GM21737 (cell line): ENCODE results near the gene FBXO5.
"Not testable (repeated sequence)": the region's sequence is repeated elsewhere in the genome, so short reads cannot be mapped to it uniquely, and the experiment has no call there.

Experiments used
- ATAC-seq: cut with Tn5 transposase; IDR thresholded peaks from one replicate; pipeline ENCODE4 v1.9.1; 2021; ENCODE audit warnings: mild to moderate bottlenecking, moderate library complexity; ENCODE audit not compliant: unreplicated experiment

FBXO5 gene

DNA sequence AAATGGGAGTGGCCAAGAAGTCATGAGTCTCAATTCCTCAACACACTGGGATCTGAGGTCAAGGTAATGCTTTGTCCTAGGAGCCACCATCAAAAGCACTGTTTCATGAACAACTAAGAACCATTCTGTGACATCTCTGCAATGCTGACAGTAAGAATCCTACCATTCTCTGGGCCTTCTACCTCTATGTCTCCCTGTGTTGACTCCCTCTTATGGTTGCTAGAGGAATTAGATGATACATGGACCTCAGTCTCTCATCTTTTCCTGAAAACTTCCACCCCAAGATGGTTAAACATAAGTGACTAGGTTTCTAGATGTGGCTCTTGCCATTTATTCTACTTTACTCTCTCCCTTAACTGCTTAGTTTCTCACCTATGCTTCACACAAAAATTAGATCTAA lies 10.6 kb upstream of the FBXO5 start:
- no peak for ATAC-seq

DNA sequence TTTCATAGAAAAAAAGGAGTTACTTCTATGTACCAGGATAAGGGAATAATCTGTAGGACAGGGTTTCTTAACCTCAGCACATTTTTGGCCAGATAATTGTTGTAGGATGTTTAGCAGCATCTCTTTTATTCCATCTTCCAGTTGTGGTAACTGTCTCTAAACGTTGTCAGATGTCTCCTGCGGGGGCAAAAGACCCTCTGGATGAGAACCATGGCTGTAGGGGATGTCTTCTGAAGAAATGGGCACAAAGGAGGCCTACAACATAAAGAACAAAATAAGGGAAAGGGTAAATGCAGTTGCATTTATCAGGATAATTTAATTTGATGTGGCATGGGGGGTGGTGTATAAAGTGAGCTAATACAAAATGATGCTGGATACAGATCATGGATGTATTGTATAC lies 4.1 kb upstream of the FBXO5 start:
- ATAC-seq = no peak

DNA sequence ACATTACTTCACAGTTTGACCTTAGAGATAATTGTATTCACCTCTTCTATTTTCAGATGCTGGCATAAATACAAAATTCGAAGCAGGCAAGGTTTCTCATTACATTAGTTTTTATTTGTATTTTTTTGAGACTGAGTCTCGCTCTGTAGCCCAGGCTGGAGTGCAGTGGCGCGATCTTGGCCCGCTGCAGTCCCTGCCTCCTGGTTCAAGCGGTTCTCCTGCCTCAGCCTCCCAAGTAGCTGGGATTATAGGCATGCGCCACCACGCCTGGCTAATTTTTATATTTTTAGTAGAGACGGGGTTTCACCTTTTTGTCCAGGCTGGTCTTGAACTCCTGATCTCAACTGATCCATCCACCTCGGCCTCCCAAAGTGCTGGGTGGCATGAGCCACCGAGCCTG lies 2.5 kb upstream of the FBXO5 start:
- not testable (repeated sequence) for ATAC-seq

DNA sequence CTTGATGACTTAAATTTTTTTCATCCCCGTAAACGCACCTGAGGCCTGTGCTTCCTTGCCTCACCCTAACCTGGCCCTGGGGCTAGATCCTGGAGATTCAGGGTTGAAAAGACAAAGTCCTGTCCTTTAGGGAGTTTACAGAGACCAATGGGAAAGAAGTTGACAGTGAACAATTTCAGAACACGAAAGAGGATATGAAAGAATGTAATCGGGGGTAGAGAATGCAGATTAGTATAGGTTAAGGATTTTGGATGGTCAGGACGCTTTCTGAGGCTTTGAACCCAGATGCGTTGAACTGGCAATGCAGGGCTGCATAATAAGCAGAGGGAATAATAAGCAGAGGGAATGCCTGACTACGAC lies 1.7 kb upstream of the FBXO5 start:
- peak; percentile 28 for ATAC-seq

DNA sequence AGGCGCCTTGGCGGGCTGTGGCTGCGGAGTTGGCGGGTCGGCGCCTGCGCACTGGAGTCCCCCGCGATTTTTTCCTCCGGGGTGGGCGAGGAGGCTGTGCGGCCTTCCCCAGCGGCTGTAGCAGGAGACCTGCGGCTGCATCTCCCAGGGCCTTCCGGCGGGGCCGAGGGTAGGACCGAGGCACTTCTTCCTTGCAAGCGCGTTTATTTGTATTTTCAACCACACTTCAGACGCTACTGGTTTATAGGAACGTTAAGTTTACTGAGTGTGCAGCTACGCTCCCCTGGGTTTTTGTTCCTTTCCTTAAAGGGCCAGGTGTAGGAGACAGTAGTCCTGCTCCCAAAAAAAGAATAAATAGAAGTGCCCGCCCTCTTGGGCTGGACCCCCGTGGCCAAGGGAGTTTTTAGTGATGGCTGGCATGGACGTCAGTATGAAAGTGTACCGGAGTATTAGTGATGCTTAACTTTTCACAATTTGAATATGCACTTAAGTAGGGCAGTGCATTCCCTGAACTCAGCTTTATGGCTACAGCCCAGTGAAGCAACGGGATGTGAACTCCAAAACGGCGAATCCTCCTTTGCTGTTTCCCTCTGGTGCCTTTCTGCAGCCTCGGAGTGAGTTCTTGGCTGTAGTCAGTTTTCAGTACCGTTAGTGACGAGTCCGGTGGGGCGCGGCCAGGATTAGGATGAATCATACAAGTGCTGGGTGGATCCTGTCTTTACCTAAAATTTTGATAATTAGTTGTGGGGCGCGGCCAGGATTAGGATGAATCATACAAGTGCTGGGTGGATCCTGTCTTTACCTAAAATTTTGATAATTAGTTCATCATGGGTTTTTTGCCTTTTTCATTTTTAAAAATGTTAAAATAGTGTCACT lies 1.0 kb upstream of the FBXO5 start:
- ATAC-seq = peak; percentile 19

DNA sequence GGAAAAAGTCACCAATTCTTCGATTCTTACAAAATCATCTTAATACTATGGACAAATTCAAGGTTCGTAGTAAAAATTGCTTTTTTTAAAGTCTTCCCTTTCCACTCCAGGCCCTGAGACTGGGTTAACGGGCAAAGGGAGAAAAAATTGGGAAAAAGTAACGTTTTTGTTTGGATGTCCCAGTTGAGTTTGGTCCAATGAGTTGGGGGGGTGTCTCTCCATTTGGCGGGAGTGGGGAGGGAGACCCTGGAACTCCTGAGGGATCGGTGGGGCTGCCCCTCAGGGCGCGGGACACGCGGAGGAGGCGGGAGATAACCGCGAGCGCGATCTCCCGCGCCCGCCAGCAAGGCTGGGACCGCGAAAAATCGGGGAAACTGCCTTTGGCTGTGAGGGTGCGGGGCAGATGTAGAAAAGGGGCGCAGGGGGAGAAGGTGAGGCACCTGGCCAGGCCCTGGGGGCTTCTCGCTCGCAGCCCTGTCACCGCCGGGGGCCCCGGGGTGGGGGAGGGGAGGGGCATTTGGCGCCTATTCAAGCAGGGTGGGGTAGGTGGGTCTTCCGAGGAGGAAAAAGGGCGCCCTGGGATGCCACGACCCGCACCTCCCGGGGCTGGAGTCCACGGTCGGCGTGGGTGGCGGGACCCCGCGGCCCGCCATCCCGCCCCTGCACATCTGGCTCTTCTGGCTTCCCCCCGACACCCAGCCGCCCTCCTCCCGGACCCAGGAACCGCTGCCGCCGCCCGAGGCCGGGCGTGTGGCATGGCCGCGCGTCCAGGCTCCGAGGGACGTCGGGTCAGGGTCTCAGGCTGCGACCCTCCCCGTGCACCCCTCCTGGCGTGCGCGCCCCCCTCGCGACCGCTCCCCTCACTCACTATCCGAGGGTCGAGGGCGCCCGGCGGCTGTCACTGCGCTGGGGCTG lies 595 bp downstream of the FBXO5 start:
- ATAC-seq = peak; percentile 5

DNA sequence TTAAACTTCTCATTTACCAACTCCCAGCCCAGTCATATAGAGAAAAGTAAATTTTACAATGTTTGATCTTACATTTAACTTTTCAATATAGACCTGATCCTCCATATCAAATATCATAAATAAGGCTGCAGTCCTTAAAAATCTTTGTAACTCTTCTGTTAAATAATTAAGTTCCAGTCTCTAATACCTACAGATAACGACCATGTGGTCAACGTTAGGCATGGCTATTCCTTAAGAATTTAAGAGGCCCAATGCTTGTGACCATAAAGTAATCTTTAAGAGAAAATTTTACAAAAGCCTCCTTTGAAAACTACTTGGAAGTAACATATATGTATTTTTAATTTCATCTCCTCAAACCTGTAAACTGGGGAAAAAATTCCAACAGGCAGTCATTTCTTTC lies 1.6 kb downstream of the FBXO5 start:
- no peak for ATAC-seq

DNA sequence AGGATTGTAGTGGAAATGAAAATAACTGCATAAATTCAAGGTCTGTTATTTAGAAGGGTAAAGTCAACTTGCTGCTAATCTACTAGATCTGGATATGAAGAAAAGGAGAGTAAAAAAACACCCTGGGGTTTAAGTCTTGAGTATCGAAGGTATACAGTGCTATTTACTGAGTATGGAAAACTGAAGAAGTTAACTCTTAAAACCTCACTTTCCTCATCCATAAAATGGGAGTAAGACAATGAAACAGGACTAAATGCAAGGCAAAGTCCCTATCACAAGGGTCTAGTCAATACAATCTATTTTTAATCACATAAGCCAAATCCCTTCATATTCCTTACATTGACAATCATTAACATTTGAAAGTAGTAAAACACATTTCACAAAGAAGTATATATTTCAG lies 2.2 kb downstream of the FBXO5 start:
- no peak for ATAC-seq

DNA sequence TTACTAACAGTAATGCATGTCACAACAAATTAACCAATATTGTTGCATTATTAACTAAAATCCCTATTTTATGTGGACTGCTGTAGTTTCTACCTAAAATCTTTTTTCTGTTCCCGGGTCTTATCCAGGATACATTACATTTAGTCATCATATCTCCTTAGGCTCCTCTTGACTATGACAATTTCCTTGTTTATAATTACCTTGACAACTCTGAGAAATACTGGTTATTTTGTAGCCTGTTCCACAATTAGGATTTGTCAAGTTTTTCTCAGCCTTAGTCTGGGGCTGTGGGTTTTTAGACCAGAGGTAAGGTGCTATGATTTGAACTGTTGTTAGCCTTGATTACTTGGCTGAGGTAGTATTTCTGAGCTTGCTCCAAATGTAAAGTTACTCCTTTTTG lies 3.7 kb downstream of the FBXO5 start:
- ATAC-seq = no peak

DNA sequence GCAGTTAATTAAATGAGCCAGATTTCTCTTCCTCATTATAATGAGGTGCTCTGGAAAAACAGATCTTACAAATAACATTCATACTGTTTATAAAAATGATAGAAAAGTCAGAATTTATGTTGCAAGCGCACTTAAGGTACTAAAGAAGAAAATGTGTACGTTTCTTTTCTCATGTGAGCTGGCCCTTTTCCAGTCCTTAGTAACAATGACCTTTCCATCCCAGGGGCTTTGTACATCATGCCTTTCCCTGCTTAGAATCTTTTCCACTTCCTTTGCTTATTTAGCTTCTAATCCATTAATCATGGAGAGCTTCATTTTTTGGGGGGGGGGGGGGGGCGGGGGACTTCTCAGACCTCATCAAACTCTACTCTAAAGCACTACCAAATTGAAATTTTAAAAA lies 4.8 kb downstream of the FBXO5 start:
- ATAC-seq = no peak

DNA sequence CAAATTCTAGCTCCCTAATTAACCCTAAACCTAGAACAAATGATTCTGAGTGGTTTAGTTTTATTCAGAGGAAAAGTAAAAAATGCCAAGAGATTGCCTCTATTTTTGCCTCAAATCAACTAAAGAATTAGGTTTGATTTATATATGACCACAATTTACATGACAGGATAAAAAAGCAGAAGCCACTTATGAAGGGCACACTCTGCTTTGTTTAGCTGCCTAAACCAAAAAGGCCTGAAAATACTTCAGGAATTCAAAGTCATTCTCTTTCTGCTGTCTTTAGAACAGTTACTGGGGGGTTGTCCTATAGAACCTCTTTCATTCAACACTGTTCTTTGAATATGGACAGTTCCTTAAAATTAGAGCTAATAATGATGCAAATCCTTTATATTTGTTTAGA lies 5.3 kb downstream of the FBXO5 start:
- no peak for ATAC-seq

DNA sequence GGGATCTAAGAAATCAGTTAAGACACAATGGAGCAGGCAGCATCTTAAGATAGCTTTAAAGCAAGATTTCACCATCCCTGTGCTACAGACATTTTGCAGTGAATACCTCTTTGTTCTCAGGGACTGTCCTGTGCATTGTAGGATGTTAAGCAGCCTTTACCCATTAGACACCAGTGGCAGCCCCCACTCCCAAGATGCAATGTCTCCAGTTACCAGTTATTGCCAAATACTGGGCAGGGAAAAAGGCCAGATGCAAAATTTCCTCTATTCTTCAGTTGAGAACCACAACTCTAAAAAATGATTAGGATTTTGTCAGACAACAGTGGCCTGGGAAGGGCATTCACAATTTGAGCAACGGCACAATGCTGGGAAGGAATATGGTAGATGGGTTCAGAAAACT lies 6.1 kb downstream of the FBXO5 start:
- ATAC-seq = no peak

DNA sequence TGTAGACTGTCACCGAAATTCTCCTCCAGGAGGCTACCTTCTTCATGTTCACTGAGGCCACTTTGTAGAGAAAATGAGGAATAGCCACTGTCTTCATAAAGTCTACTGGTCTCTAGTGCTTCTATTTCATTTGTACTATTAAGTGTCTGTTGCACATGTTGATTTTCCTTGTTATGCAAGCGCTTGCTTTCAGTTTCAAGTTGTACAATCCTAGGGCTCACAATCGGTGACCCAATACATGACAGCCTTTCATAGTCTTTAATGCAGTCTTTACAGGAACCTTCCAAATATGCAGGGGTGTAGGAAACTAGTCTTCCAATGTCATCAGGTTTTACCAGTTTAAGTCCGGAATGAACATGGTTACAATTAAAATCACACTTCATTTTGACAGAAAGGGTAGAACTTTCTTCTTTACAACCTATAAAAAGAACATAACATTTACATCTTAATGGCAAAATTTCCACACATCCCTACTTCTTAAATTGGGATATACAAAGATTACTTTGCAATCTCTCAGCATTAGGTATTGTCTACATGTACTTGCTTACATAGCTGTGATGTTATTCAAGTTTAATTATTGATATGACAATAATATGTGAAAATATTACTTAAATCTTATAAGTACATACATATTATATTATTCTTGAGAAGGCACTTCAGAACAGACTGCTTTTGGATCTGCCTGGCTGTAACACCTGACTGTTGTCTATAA lies 7.5 kb downstream of the FBXO5 start:
- no peak for ATAC-seq

DNA sequence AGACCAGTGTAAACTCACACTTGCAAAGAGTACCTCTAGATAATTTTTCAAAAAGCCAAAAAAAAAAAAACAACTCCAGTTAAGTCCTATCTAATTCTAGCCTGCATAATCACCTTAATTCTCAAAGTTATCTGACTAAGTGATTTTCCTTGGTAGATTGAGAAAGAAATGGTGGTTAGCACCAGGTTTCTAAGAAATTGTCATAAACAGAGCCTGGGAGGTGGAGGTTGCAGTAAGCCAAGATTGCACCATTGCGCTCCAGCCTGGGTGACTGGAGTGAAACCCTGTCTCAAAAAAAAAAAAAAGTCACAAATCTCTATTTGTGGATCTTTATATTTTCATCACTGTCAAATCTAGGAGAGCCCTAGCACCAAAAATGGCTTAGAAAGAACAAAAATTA lies 8.9 kb downstream of the FBXO5 start:
- no peak for ATAC-seq

DNA sequence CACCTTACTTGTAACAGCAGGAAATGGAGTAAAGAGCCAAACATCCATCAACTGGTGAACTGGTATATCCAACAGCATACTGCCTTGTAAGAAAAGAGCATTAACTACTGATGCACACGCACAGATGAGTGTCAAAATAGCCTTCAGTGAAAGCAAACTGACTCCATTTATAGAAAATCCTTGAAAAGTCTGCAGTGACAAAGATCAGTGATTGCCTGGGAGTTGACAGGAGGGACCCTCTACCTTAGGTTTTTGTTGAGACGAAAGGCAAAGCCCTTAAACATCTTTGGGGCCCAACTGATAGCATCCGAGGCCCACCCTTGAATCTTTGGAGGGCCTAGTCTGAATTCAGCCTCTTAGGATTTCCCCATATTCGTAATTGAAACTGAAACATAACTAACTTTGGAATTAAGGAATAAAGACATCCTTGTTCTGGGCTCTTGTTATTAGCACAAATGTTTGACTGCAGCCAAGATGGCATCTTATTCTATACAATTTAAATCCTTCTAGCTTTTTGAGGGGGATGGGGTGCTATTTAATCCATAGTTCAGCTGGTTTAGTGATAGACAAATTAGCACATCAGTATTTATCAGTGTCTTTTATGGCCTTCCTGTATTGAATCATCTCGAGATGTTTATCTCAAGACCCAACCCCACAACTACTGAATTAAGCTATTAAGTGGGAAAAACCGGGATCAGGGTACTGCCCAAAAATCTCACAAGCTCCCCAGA lies 13.0 kb downstream of the FBXO5 start:
- ATAC-seq = no peak

DNA sequence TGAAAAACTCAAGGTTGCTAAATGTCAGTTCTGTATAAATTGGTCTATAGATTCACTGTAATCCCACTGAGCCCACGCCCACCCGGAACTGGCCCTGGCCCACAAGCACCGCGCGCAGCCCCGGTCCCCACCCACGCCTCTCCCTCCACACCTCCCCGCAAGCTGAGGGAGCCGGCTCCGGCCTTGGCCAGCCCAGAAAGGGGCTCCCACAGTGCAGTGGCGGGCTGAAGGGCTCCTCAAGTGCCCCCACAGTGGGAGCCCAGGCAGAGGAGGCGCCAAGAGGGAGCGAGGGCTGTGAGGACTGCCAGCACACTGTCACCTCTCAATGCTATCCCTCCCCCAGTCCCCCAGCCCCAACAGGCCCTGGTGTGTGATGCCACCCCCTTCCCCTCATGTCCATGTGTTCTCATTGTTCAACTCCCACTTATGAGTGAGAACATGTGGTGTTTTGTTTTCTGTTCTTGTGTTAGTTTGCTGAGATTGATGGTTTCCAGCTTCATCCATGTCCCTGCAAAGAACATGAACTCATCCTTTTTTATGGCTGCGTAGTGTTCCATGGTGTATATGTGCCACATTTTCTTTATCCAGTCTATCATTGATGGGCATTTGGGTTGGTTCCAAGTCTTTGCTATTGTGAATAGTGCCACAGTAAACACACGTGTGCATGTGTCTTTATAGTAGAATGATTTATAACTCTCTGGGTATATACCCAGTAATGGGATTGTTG lies 16.5 kb downstream of the FBXO5 start:
- not testable (repeated sequence) for ATAC-seq

DNA sequence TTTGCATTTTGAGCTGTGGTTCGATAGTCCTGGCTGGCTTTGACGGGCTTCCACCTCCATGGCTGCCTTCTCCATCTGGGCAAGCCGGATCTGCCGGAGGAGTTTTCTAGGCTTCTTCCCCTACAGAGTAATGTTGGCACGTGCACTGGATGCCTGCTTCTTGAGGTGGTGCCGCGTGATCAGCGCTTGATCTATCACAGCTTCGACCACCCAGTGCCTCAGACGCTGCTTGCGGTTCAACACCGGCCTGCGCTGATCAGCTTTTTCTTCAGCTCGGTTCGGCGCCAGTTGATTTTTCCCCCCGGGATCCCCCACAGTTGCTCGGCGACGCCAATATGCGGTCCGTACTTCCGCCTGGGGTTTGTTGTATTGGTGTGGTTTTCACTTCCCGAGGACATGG lies 23.5 kb downstream of the FBXO5 start:
- no peak for ATAC-seq

DNA sequence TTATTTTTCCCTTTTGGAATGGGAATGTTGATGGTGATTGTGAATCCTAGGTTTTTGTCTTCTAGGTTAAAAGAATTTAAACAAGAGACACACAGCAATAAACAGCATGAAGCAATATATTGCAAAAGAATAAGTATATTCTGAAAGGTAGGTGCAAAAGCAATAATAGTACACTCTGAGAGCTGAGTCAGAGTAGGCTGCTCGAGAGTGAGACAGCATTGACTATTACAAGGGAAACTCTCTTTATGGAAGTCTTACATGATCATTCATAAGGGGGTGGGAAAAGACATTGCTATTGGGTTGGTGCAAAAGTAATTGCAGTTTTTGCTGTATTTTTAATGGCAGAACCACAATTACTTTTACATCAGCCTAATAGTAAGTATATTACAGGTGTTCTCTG lies 25.0 kb downstream of the FBXO5 start:
- no peak for ATAC-seq

DNA sequence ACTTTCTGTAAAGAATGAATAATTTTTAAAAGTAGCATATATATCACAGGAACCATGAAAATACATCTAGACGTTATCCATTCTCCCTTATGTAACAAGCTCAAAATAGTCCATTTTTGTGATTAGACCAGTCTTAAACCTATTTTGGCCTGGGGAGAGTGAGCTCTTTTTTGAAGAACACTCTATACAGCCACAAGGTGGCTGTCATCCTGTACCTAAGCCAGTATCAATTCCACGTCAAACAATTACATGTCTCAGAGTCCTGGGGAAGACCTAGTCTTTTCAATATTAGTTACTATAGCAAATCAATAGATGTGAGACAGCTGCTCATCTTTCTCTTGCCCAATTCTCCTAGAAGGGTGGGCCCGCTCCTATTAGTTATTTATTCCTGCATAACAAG lies 28.4 kb downstream of the FBXO5 start:
- no peak for ATAC-seq

DNA sequence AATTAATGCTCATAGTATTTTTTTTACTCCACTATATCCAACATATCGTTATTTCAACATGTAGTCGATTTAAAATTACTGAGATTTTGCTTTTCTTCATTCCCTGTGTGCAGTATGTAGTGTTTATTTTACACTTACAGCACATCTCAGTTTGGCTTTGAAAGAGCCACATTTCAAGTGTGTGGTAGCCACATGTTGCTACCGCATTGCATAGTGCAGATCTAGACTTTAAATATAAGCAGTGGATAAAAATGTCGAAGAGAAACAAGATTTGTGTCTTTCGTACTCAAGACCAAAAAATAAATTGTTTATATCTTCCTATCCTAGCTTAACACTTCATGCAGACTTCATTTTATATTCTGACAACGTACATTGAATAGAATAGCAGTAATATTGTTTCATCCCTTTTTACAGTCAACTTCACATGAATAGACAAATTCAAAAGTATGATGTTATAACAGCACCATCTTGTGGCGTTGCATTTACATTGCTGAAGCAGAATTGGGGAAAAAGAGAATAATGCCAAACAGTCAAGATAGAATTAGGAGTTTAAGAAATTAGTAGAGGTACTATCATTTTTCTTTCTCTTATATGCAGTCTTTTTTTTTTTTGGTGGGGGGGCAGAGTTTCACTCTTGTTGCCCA lies 29.9 kb downstream of the FBXO5 start:
- no peak for ATAC-seq
